H1 (cell line): ENCODE results near the gene CMIP. TPM values are rescaled to one million over a fixed set of nuclear protein-coding genes. Genes with fewer than 3 reads are reported as not detected.

Experiments used
- CTCF ChIA-PET: fragments of 300-600 bp; sonication (Branson Sonifier 250); formaldehyde crosslinking; loops from one replicate; lab custom pipeline; 2021; ENCODE audit not compliant: partially characterized antibody; lab: Charles Lee
- POLR2A ChIA-PET: fragments of 300-600 bp; sonication (Branson Sonifier 250); formaldehyde crosslinking; loops from one replicate; lab custom pipeline; 2021; ENCODE audit warnings: inconsistent platforms; ENCODE audit not compliant: partially characterized antibody; lab: Charles Lee
- DNase-seq, 2 experiments: peaks; one replicate each; pipeline versions ENCODE4 v3.0.0 to v3.0.0-alpha.2; 2010 to 2022; ENCODE audit warnings: low spot score in 2 of 2, low read depth in 1 of 2, mixed read lengths in 1 of 2
- FAIRE-seq: peaks from 2 replicates; lab custom pipeline; 2011; peaks lifted over from hg19 to GRCh38; lab: Jason Lieb, UNC
- H2AFZ ChIP-seq: 2 replicates; pipeline ENCODE4 v1.8.1; 2012; ENCODE audit warnings: low read length, inconsistent platforms
- H2AK5ac ChIP-seq: 2 replicates; pipeline ENCODE4 v1.6.1; 2013; ENCODE audit warnings: low read depth, low read length
- H2BK120ac ChIP-seq: replicated peaks from 2 replicates; pipeline ENCODE3; 2013; ENCODE audit warnings: low read depth, low read length, inconsistent platforms
- H2BK12ac ChIP-seq: 2 replicates; pipeline ENCODE4 v1.6.1; 2013; ENCODE audit warnings: low read depth, low read length
- H2BK15ac ChIP-seq: 2 replicates; pipeline ENCODE4 v1.6.1; 2013; ENCODE audit warnings: low read length
- H2BK20ac ChIP-seq: 2 replicates; pipeline ENCODE4 v1.6.1; 2013; ENCODE audit warnings: low read length
- H2BK5ac ChIP-seq: 2 replicates; pipeline ENCODE4 v1.6.1; 2013; ENCODE audit warnings: low read depth, low read length
- H3K14ac ChIP-seq: 2 replicates; pipeline ENCODE4 v1.6.1; 2013; ENCODE audit warnings: inconsistent platforms; ENCODE audit not compliant: insufficient read length
- H3K18ac ChIP-seq: 2 replicates; pipeline ENCODE4 v1.6.1; 2013; ENCODE audit warnings: low read length; ENCODE audit errors: extremely low read depth
- H3K23ac ChIP-seq: 2 replicates; pipeline ENCODE4 v1.6.1; 2013; ENCODE audit warnings: inconsistent platforms; ENCODE audit not compliant: insufficient read length
- H3K23me2 ChIP-seq: 2 replicates; pipeline ENCODE4 v1.6.1; 2013; ENCODE audit warnings: low read depth, low read length
- H3K27ac ChIP-seq: 2 replicates; pipeline ENCODE4 v1.6.1; 2011; ENCODE audit warnings: low read depth, low read length, inconsistent platforms
- H3K27me3 ChIP-seq, 4 experiments: replicated peaks in 1 of 4; 1 replicate in 1 of 4; 2 replicates in 3 of 4; pipeline versions ENCODE4 v1.6.1 to v1.8.1; 2011 to 2013; ENCODE audit warnings: low read length in 3 of 4, mild to moderate bottlenecking in 3 of 4, inconsistent platforms in 2 of 4, mixed read lengths in 2 of 4, moderate library complexity in 1 of 4; ENCODE audit not compliant: control insufficient read depth in 3 of 4, insufficient read depth in 3 of 4; ENCODE audit errors: extremely low read depth in 1 of 4
- H3K36me3 ChIP-seq, 4 experiments: 2 replicates each; pipeline versions ENCODE4 v1.6.1 to v1.8.1; 2011 to 2013; ENCODE audit warnings: mild to moderate bottlenecking in 4 of 4, low read length in 3 of 4, moderate library complexity in 2 of 4, control low read depth in 1 of 4, inconsistent platforms in 1 of 4; ENCODE audit not compliant: insufficient read depth in 4 of 4, control insufficient read depth in 2 of 4
- H3K4ac ChIP-seq: replicated peaks from 2 replicates; pipeline ENCODE3; 2013; ENCODE audit warnings: low read length, low read depth, mixed read lengths, inconsistent platforms; ENCODE audit not compliant: insufficient read length
- H3K4me1 ChIP-seq, 4 experiments: replicated peaks in 1 of 4; 1 replicate in 1 of 4; 2 replicates in 3 of 4; pipeline versions ENCODE4 v1.6.1 to v1.8.1; 2011 to 2013; ENCODE audit warnings: low read length in 3 of 4, inconsistent platforms in 2 of 4, mixed read lengths in 1 of 4; ENCODE audit not compliant: insufficient read depth in 4 of 4, control insufficient read depth in 3 of 4
- H3K4me2 ChIP-seq, 2 experiments: 2 replicates each; pipeline versions ENCODE4 v1.6.1 to v1.8.1; 2011 to 2013; ENCODE audit warnings: low read depth in 2 of 2, low read length in 2 of 2, control low read depth in 1 of 2, inconsistent platforms in 1 of 2, mild to moderate bottlenecking in 1 of 2; ENCODE audit not compliant: insufficient read depth in 1 of 2
- H3K4me3 ChIP-seq, 4 experiments: fragments of 200-600, 300-600 bp in 1 of 4; sonication (generic), shearing (Covaris generic), sonication (Bioruptor Twin) in 1 of 4; 2 replicates each; pipeline versions ENCODE4 v1.5.1 to v1.8.1; 2011 to 2016; ENCODE audit warnings: low read length in 4 of 4, low read depth in 3 of 4, control low read depth in 2 of 4, inconsistent platforms in 2 of 4, mild to moderate bottlenecking in 2 of 4, mixed read lengths in 1 of 4, moderate library complexity in 1 of 4; ENCODE audit not compliant: insufficient read depth in 2 of 4; ENCODE audit errors: extremely low read depth in 1 of 4
- H3K56ac ChIP-seq: replicated peaks from 2 replicates; pipeline ENCODE3; 2013; ENCODE audit warnings: low read depth, mild to moderate bottlenecking, mixed read lengths, low read length, inconsistent platforms; ENCODE audit not compliant: insufficient read length
- H3K79me1 ChIP-seq: 2 replicates; pipeline ENCODE4 v1.6.1; 2013; ENCODE audit warnings: low read depth, low read length, control low read depth
- H3K79me2 ChIP-seq, 2 experiments: 2 replicates each; pipeline versions ENCODE4 v1.6.1 to v1.8.1; 2012 to 2013; ENCODE audit warnings: low read length in 2 of 2, mild to moderate bottlenecking in 2 of 2, inconsistent platforms in 1 of 2; ENCODE audit not compliant: insufficient read depth in 2 of 2, control insufficient read depth in 1 of 2
- H3K9ac ChIP-seq, 4 experiments: replicated peaks in 1 of 4; 1 replicate in 1 of 4; 2 replicates in 3 of 4; pipeline versions ENCODE4 v1.6.1 to v1.8.1; 2011 to 2013; ENCODE audit warnings: low read depth in 3 of 4, low read length in 3 of 4, control low read depth in 2 of 4, mild to moderate bottlenecking in 2 of 4, moderate library complexity in 2 of 4, inconsistent platforms in 1 of 4; ENCODE audit errors: extremely low read depth in 1 of 4
- H3K9me3 ChIP-seq, 2 experiments: 2 replicates each; pipeline versions ENCODE4 v1.6.1 to v1.8.1; 2012 to 2013; ENCODE audit warnings: mild to moderate bottlenecking in 2 of 2, moderate library complexity in 2 of 2, control low read depth in 1 of 2, inconsistent platforms in 1 of 2, low read depth in 1 of 2, low read length in 1 of 2, mixed read lengths in 1 of 2; ENCODE audit not compliant: insufficient read depth in 2 of 2
- H4K20me1 ChIP-seq, 2 experiments: replicated peaks in 1 of 2; 2 replicates each; pipeline versions ENCODE3 to v1.8.1; 2011 to 2013; ENCODE audit warnings: inconsistent platforms in 2 of 2, low read length in 2 of 2, mild to moderate bottlenecking in 1 of 2; ENCODE audit not compliant: insufficient read depth in 2 of 2, control insufficient read depth in 1 of 2
- H4K5ac ChIP-seq: 2 replicates; pipeline ENCODE4 v1.6.1; 2013; ENCODE audit warnings: low read length, low read depth, mixed read lengths, inconsistent platforms; ENCODE audit not compliant: insufficient read length
- H4K8ac ChIP-seq: 2 replicates; pipeline ENCODE4 v1.8.0; 2013; ENCODE audit warnings: mild to moderate bottlenecking, moderate library complexity, low read length, inconsistent platforms; ENCODE audit not compliant: insufficient read depth; ENCODE audit errors: extremely low read depth
- H4K91ac ChIP-seq: replicated peaks from 2 replicates; pipeline ENCODE3; 2013; ENCODE audit warnings: low read length, mixed read lengths, inconsistent platforms; ENCODE audit not compliant: insufficient read length
- BACH1 ChIP-seq: IDR thresholded peaks from 2 replicates; pipeline ENCODE4 v1.6.1; 2012; ENCODE audit warnings: low read length, improper control_type of control experiment
- FOSL1 ChIP-seq: IDR thresholded peaks from 2 replicates; pipeline ENCODE4 v1.6.1; 2011; ENCODE audit warnings: mild to moderate bottlenecking, low read depth, low read length, moderate library complexity; ENCODE audit not compliant: insufficient read depth
- KDM4A ChIP-seq: IDR thresholded peaks from one replicate; pipeline ENCODE4 v1.7.1; 2012; ENCODE audit warnings: low read depth, mild to moderate bottlenecking, moderate library complexity, low read length, inconsistent platforms; ENCODE audit not compliant: severe bottlenecking
- POLR2A ChIP-seq, 2 experiments: IDR thresholded peaks; 1 replicate in 1 of 2; 2 replicates in 1 of 2; pipeline ENCODE4 v1.6.1; 2011; ENCODE audit warnings: low read depth in 2 of 2, low read length in 2 of 2, mild to moderate bottlenecking in 2 of 2; ENCODE audit errors: control extremely low read depth in 1 of 2
- POLR2AphosphoS5 ChIP-seq: IDR thresholded peaks from 2 replicates; pipeline ENCODE4 v1.6.1; 2011; ENCODE audit warnings: low read depth, low read length
- POU5F1 ChIP-seq: IDR thresholded peaks from 2 replicates; pipeline ENCODE4 v1.6.1; 2011; ENCODE audit warnings: low read depth, mild to moderate bottlenecking, low read length, moderate library complexity
- RAD21 ChIP-seq, 2 experiments: IDR thresholded peaks in 1 of 2; conservative IDR thresholded peaks in 1 of 2; 2 replicates each; pipeline ENCODE4 v1.6.1; 2011; ENCODE audit warnings: low read depth in 2 of 2, low read length in 2 of 2, improper control_type of control experiment in 1 of 2, inconsistent platforms in 1 of 2, mild to moderate bottlenecking in 1 of 2, moderate library complexity in 1 of 2
- SAP30 ChIP-seq: fragments of 300-600 bp; sonication (generic); IDR thresholded peaks from 2 replicates; pipeline ENCODE4 v1.7.1; 2012; ENCODE audit warnings: low read length, moderate library complexity, mild to moderate bottlenecking, inconsistent platforms; ENCODE audit not compliant: insufficient read depth, insufficient replicate concordance
- SP2 ChIP-seq: IDR thresholded peaks from 2 replicates; pipeline ENCODE4 v1.6.1; 2012; ENCODE audit warnings: mild to moderate bottlenecking, low read length, inconsistent platforms
- TAF1 ChIP-seq: IDR thresholded peaks from 2 replicates; pipeline ENCODE4 v1.6.1; 2011; ENCODE audit warnings: mild to moderate bottlenecking, low read depth, low read length
- TCF12 ChIP-seq: IDR thresholded peaks from 2 replicates; pipeline ENCODE4 v1.6.1; 2011; ENCODE audit warnings: low read depth, mild to moderate bottlenecking, low read length
- WGBS, 2 experiments: shearing (Covaris generic) in 1 of 2; methylation state at CpG; one replicate each; pipeline versions ENCODE4 v1.1.6 to v1.1.7; 2013 to 2015; ENCODE audit warnings: low lambda C conversion rate in 2 of 2, mixed read lengths in 2 of 2, inconsistent platforms in 1 of 2, low coverage in 1 of 2, missing lambda C conversion rate in 1 of 2; ENCODE audit not compliant: insufficient replicate concordance in 2 of 2, insufficient coverage in 1 of 2, insufficient read length in 1 of 2; ENCODE audit errors: extremely low coverage in 1 of 2, missing lambda C conversion rate in 1 of 2; 5-methylcytosine and 5-hydroxymethylcytosine counted together
- polyA plus RNA-seq, 7 experiments: library from polyadenylated mRNA; depleted of rRNA in 3 of 7; stranded (reverse) in 5 of 7; unstranded in 2 of 7; fragments of >200 nt in 5 of 7; fragments of 200-250 nt in 2 of 7; gene quantifications; 1 replicate in 5 of 7; 2 replicates in 1 of 7; 4 replicates in 1 of 7; pipeline versions ENCODE4 v1.2.1 to v1.2.3, GENCODE V29; 2011 to 2013; ENCODE audit warnings: missing spikeins in 2 of 7, mixed read lengths in 2 of 7
- total RNA-seq: library from RNA; stranded (reverse); fragmentation: NEBNext Ultra II Directional; extraction: Animal tissue kit (Norgen Biotek cat#: 25700); gene quantifications from 2 replicates; pipeline ENCODE4 v1.2.1, GENCODE V29; 2021

Gene CMIP
- total and polyA plus RNA-seq, 2 of the 8 experiments (the other 6 are each of a cell fraction or from before 2014, with no cell fraction given), result 7.9 to 53.2 TPM

DNA sequence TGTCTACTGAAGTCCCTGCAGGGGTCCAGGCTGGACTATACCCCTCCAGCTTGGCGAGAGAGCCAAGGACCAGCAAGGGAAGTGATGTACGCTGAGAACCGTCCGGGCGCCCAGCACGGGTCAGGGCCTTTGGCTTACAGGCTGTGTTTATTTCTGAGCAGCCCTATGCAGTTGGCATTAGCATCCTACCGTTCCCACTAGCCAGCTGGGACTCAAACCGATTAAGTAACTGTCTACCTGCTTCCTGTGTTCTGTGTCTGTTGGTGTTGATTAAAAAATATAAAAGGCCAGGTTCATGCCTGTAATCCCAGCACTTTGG is 73.8 kb downstream of the CMIP start:
- peaks cover 0 to 7% (median 5%) of the 10 kb centered on the region in 4 experiments; a peak in 6 of 7 replicates for H3K4me1 ChIP-seq
- H4K8ac ChIP-seq, result no peak overlapping the region
- H3K23me2 ChIP-seq, result no peaks in the 10 kb centered on the region; the same call in 1 of the 2 replicates
- FAIRE-seq, result no peak
- no peak overlapping the region for H2AK5ac ChIP-seq
- no peak overlapping the region for H4K91ac ChIP-seq
- H3K4me3 ChIP-seq, result no peak overlapping the region
- peaks cover 0 to 4% (median 2%) of the 10 kb centered on the region in 4 experiments; a peak in 1 of 8 replicates for H3K36me3 ChIP-seq
- H3K79me2 ChIP-seq, result peaks cover 0 to 80% of the 10 kb centered on the region in 2 experiments; a peak in 2 of 4 replicates
- H3K9ac ChIP-seq, result no peak overlapping the region
- H3K9me3 ChIP-seq, result no peaks in the 10 kb centered on the region
- no peak overlapping the region for H2AFZ ChIP-seq
- no peaks in the 10 kb centered on the region for H3K27me3 ChIP-seq
- peaks cover 25% of the 10 kb centered on the region for H3K79me1 ChIP-seq
- H2BK20ac ChIP-seq, result no peak overlapping the region
- no peak overlapping the region for H3K27ac ChIP-seq
- H3K4me2 ChIP-seq, result no peak overlapping the region
- 98% methylated on average over 8 of the region's 8 CpGs; no CpG with 5 or more reads in 1 of the 2 experiments for WGBS, 2 experiments
- no peak overlapping the region for H3K23ac ChIP-seq
- no peak overlapping the region for H2BK5ac ChIP-seq
- no peak overlapping the region for H2BK12ac ChIP-seq
- ChIA-PET CTCF (no interaction called here), POLR2A (interaction anchor here (0.7 kb wide), 1 partner anchor 79 kb away, joined by 6 read pairs; no protein-coding TSS in a partner anchor)
- H2BK120ac ChIP-seq, result no peak overlapping the region
- H3K18ac ChIP-seq, result no peak overlapping the region
- TF ChIP-seq BACH1 (no peak), SAP30 (no peak), RAD21 (IDR thresholded peaks at IDR 0.05 in 1 of 2, conservative IDR thresholded peaks at IDR 0.05 in 1 of 2; ENCODE audit: low read depth in 2 of 2, low read length in 2 of 2) (no peak), POLR2AphosphoS5 (no peak), FOSL1 (no peak), TCF12 (no peak), TAF1 (no peak), SP2 (no peak), POU5F1 (no peak), POLR2A (IDR thresholded peaks at IDR 0.05; ENCODE audit: control extremely low read depth in 1 of 2, low read depth in 2 of 2, low read length in 2 of 2) (no peak), KDM4A (no peak)
- peaks cover 14 to 27% of the 10 kb centered on the region in 2 experiments for H4K20me1 ChIP-seq
- H4K5ac ChIP-seq, result no peak overlapping the region
- H3K56ac ChIP-seq, result no peak overlapping the region
- no peak overlapping the region for H3K14ac ChIP-seq
- no peak for DNase-seq
- H3K4ac ChIP-seq, result no peak overlapping the region
- no peak overlapping the region for H2BK15ac ChIP-seq
